Osteoblast (primary cell): ENCODE measurements around the gene IMPDH1. TPM values are rescaled to one million over a fixed set of nuclear protein-coding genes. Genes with fewer than 3 reads are reported as not detected.

Source experiments
- DNase-seq: peaks from one replicate; pipeline ENCODE4 v3.0.0; 2011; ENCODE audit warnings: low spot score, mixed read lengths; ENCODE audit not compliant: insufficient read length; ENCODE audit errors: missing footprints
- H2AFZ ChIP-seq: 2 replicates; pipeline ENCODE4 v1.6.0; 2011; ENCODE audit warnings: mild to moderate bottlenecking, low read length
- H3K27ac ChIP-seq: 2 replicates; pipeline ENCODE4 v1.5.1; 2011; ENCODE audit warnings: mild to moderate bottlenecking, low read depth, low read length, moderate library complexity
- H3K27me3 ChIP-seq: 2 replicates; pipeline ENCODE4 v1.6.0; 2012; ENCODE audit warnings: mild to moderate bottlenecking, control low read depth, inconsistent platforms, low read length, moderate library complexity; ENCODE audit not compliant: insufficient read depth
- H3K36me3 ChIP-seq: 2 replicates; pipeline ENCODE4 v1.5.1; 2011; ENCODE audit warnings: mild to moderate bottlenecking, low read length, control low read depth, moderate library complexity; ENCODE audit not compliant: insufficient read depth
- H3K4me1 ChIP-seq: 2 replicates; pipeline ENCODE4 v1.5.1; 2011; ENCODE audit warnings: mild to moderate bottlenecking, low read length, control low read depth, moderate library complexity; ENCODE audit not compliant: insufficient read depth
- H3K4me2 ChIP-seq: 2 replicates; pipeline ENCODE4 v1.6.0; 2011; ENCODE audit warnings: mild to moderate bottlenecking, low read length; ENCODE audit not compliant: insufficient read depth
- H3K4me3 ChIP-seq: fragments of 200-600 bp; sonication (generic); 3 replicates; pipeline ENCODE4 v1.5.1; 2012; ENCODE audit warnings: mild to moderate bottlenecking, low read length, inconsistent platforms; ENCODE audit not compliant: insufficient read depth
- H3K79me2 ChIP-seq: 2 replicates; pipeline ENCODE4 v1.6.0; 2012; ENCODE audit warnings: mild to moderate bottlenecking, low read length, control low read depth, inconsistent platforms; ENCODE audit not compliant: insufficient read depth
- H3K9me3 ChIP-seq: 2 replicates; pipeline ENCODE4 v1.5.1; 2011; ENCODE audit warnings: low read depth, low read length, control low read depth
- H4K20me1 ChIP-seq: 2 replicates; pipeline ENCODE4 v1.6.0; 2012; ENCODE audit warnings: mild to moderate bottlenecking, low read length, control low read depth; ENCODE audit not compliant: insufficient read depth
- CTCF ChIP-seq: IDR thresholded peaks from 2 replicates; pipeline ENCODE4 v1.5.1; 2011; ENCODE audit warnings: mild to moderate bottlenecking, low read depth, low read length, moderate library complexity; ENCODE audit errors: extremely low read depth
- total RNA-seq: library from RNA; depleted of rRNA; stranded (reverse); fragments of >200 nt; gene quantifications from 2 replicates; pipeline ENCODE4 v1.2.3, GENCODE V29; 2012

The IMPDH1 gene
- total RNA-seq, 1 donor, result 35.8 TPM

- H3K36me3 ChIP-seq, result no peaks in the 10 kb centered on the region
- H2AFZ ChIP-seq, result no peak overlapping the region
- H3K4me2 ChIP-seq, result no peak overlapping the region
- peaks cover 4% of the 10 kb centered on the region for H3K4me1 ChIP-seq
- H3K9me3 ChIP-seq, result no peaks in the 10 kb centered on the region
- no peak for TF ChIP-seq CTCF
- H4K20me1 ChIP-seq, result no peaks in the 10 kb centered on the region
- no peak overlapping the region for H3K27ac ChIP-seq
- no peaks in the 10 kb centered on the region for H3K79me2 ChIP-seq
- DNase-seq, result no peak
- H3K4me3 ChIP-seq, result no peak overlapping the region
- H3K27me3 ChIP-seq, result peaks cover 2% of the 10 kb centered on the region
Measured at GRCh38 chr7:128415217-128415785, 5.5 kb upstream of the IMPDH1 start.

- peaks cover 5% of the 10 kb centered on the region for H4K20me1 ChIP-seq
- peak overlapping the region; percentile 66 for H3K27ac ChIP-seq
- H2AFZ ChIP-seq, result peak overlapping the region; percentile 100
- no peak for DNase-seq
- H3K4me2 ChIP-seq, result peak overlapping the region; percentile 99
- peaks cover 2% of the 10 kb centered on the region for H3K79me2 ChIP-seq
- TF ChIP-seq CTCF, result no peak
- peaks cover 10% of the 10 kb centered on the region for H3K4me1 ChIP-seq
- H3K4me3 ChIP-seq, result peak overlapping the region; percentile 88
- H3K27me3 ChIP-seq, result peaks cover 2% of the 10 kb centered on the region
- no peaks in the 10 kb centered on the region for H3K36me3 ChIP-seq
- no peaks in the 10 kb centered on the region for H3K9me3 ChIP-seq
Measured at GRCh38 chr7:128410451-128410753, 620 bp upstream of the IMPDH1 start.

- H3K9me3 ChIP-seq, result no peaks in the 10 kb centered on the region
- H3K27me3 ChIP-seq, result peaks cover 2% of the 10 kb centered on the region
- peak; percentile 90 for DNase-seq
- H3K4me3 ChIP-seq, result peak overlapping the region; percentile 88
- peak overlapping the region; percentile 99 for H3K4me2 ChIP-seq
- no peaks in the 10 kb centered on the region for H3K36me3 ChIP-seq
- peaks cover 17% of the 10 kb centered on the region for H3K79me2 ChIP-seq
- TF ChIP-seq CTCF, result no peak
- H4K20me1 ChIP-seq, result peaks cover 15% of the 10 kb centered on the region
- peaks cover 20% of the 10 kb centered on the region for H3K4me1 ChIP-seq
- H3K27ac ChIP-seq, result no peak overlapping the region
- peak overlapping the region; percentile 78 for H2AFZ ChIP-seq
Measured at GRCh38 chr7:128408709-128409595, 830 bp downstream of the IMPDH1 start.
